ENCODE measurements around the gene HAUS3.

DNA sequence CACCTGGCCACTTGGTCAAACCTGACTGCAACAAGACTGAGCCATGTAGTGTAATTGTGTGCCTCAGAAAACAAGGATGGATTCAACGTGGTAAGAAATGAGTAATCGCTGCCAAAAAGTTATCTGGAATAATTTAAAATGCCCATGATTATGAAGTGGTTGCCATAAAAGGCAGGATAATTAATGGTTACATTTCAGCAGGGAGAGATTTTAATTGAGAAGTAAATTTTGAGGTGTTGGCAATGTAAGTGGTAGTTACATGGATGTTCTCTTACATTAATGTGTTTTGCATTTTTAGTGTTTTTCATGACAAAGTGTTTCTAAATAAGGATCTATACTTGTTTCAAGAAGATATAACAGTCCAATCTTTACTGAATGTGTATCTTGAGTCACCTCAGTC, 15.7 kb downstream of the HAUS3 start:
- TF ChIP-seq, protein P1, sequence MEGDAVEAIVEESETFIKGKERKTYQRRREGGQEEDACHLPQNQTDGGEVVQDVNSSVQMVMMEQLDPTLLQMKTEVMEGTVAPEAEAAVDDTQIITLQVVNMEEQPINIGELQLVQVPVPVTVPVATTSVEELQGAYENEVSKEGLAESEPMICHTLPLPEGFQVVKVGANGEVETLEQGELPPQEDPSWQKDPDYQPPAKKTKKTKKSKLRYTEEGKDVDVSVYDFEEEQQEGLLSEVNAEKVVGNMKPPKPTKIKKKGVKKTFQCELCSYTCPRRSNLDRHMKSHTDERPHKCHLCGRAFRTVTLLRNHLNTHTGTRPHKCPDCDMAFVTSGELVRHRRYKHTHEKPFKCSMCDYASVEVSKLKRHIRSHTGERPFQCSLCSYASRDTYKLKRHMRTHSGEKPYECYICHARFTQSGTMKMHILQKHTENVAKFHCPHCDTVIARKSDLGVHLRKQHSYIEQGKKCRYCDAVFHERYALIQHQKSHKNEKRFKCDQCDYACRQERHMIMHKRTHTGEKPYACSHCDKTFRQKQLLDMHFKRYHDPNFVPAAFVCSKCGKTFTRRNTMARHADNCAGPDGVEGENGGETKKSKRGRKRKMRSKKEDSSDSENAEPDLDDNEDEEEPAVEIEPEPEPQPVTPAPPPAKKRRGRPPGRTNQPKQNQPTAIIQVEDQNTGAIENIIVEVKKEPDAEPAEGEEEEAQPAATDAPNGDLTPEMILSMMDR (IDR thresholded peaks at IDR 0.05; ENCODE audit: insufficient read depth, low read length, poor library complexity, severe bottlenecking) = no peak
- TF ChIP-seq EZH2phosphoT487 (conservative IDR thresholded peaks at IDR 0.05; ENCODE audit: low read length) = no peak
